Vagina (tissue), 2 donors: ENCODE data around the gene NTSR1. TPM values are rescaled to one million over a fixed set of nuclear protein-coding genes. Genes with fewer than 3 reads are reported as not detected.

Source experiments
- DNase-seq, 2 donors: peaks; one replicate each; pipeline ENCODE4 v3.0.0-alpha.2; 2017; ENCODE audit errors: extremely low spot score in 2 of 2
- H3K27ac ChIP-seq: fragments of 200-600 bp; sonication (generic); one replicate; pipeline ENCODE4 v1.5.1; 2019
- H3K27me3 ChIP-seq: fragments of 200-600 bp; sonication (generic); one replicate; pipeline ENCODE4 v1.5.1; 2019
- H3K36me3 ChIP-seq, 2 donors: fragments of 200-600 bp; sonication (generic); one replicate each; pipeline ENCODE4 v1.5.1; 2017 to 2019
- H3K4me1 ChIP-seq: fragments of 200-600 bp; sonication (generic); one replicate; pipeline ENCODE4 v1.5.1; 2019
- H3K4me3 ChIP-seq, 2 donors: fragments of 200-600 bp; sonication (generic); 1 replicate in 1 of 2; 2 replicates in 1 of 2; pipeline ENCODE4 v1.5.1; 2016 to 2019
- H3K9me3 ChIP-seq: fragments of 200-600 bp; sonication (generic); one replicate; pipeline ENCODE4 v1.5.1; 2019
- CTCF ChIP-seq, 3 experiments: fragments of 450-650 bp in 2 of 3; fragments of 200-600 bp in 1 of 3; sonication (generic) in 1 of 3; IDR thresholded peaks; one replicate each; pipeline ENCODE4 v1.5.1; 2017 to 2019; ENCODE audit warnings: antibody characterized with exemption in 3 of 3, mild to moderate bottlenecking in 2 of 3, moderate library complexity in 2 of 3
- POLR2A ChIP-seq, 2 donors: fragments of 450-650 bp; IDR thresholded peaks; one replicate each; pipeline ENCODE4 v1.6.1; 2017; ENCODE audit warnings: antibody characterized with exemption in 2 of 2, mild to moderate bottlenecking in 2 of 2, moderate library complexity in 2 of 2
- POLR2AphosphoS5 ChIP-seq, 2 donors: sonication (generic); formaldehyde crosslinking; IDR thresholded peaks; one replicate each; pipeline ENCODE4 v1.9.0; 2017; ENCODE audit warnings: antibody characterized with exemption in 2 of 2, mild to moderate bottlenecking in 2 of 2, low read depth in 1 of 2; ENCODE audit not compliant: insufficient read depth in 1 of 2
- intact Hi-C: fragments of 100-400 bp; cut with DNase I; formaldehyde crosslinking; loops from one replicate; pipeline ENCODE4 v1.15.1; 2023
- total RNA-seq: library from RNA; depleted of rRNA; stranded (reverse); fragments of >200 nt; gene quantifications from one replicate; pipeline ENCODE4 v1.2.3, GENCODE V29; 2016

The NTSR1 gene
- total RNA-seq, 1 donor from 2014 or later, result 0.49 TPM

DNA sequence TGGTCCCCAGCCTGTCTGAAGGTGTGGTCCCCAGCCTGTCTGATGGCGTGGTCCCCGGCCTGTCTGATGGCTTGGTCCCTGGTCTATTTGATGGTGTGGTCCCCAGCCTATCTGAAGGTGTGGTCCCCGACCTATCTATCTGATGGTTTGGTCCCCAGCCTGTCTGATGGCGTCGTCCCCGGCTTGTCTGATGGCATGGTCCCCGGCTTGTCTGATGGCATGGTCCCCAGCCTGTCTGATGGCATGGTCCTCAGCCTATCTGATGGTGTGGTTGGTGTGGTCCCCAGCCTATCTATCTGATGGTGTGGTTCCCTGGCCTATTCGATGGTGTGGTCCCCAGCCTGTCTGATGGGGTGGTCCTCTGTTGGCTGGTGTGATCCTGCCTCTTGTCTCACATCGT, 69.4 kb downstream of the NTSR1 start:
- TF ChIP-seq POLR2AphosphoS5 (IDR thresholded peaks at IDR 0.05; ENCODE audit: insufficient read depth in 1 of 2, low read depth in 1 of 2) (no peak), POLR2A (IDR thresholded peaks at IDR 0.05) (no peak), CTCF (IDR thresholded peaks at IDR 0.05) (no peak)
- H3K9me3 ChIP-seq, result no peaks in the 10 kb centered on the region
- no peak for DNase-seq
- no peak overlapping the region for H3K27ac ChIP-seq
- no peaks in the 10 kb centered on the region for H3K36me3 ChIP-seq
- no peak overlapping the region for H3K4me3 ChIP-seq
- H3K4me1 ChIP-seq, result no peaks in the 10 kb centered on the region
- H3K27me3 ChIP-seq, result no peaks in the 10 kb centered on the region
- intact Hi-C loops, result no loop called here

- no peak for DNase-seq
- no peaks in the 10 kb centered on the region for H3K9me3 ChIP-seq
- no peaks in the 10 kb centered on the region for H3K36me3 ChIP-seq
- H3K27me3 ChIP-seq, result no peaks in the 10 kb centered on the region
- no peak overlapping the region for H3K27ac ChIP-seq
- H3K4me3 ChIP-seq, result no peak overlapping the region
- TF ChIP-seq CTCF (IDR thresholded peaks at IDR 0.05) (no peak), POLR2AphosphoS5 (IDR thresholded peaks at IDR 0.05; ENCODE audit: insufficient read depth in 1 of 2, low read depth in 1 of 2) (no peak), POLR2A (IDR thresholded peaks at IDR 0.05) (no peak)
- H3K4me1 ChIP-seq, result no peaks in the 10 kb centered on the region
- intact Hi-C loops, result no loop called here
These were observed 70.2 kb downstream of the NTSR1 start for GRCh38 chr20:62778601-62779416.

GRCh38 chr20:62779417-62779685, 70.7 kb downstream of the NTSR1 start:
- no peaks in the 10 kb centered on the region for H3K36me3 ChIP-seq
- intact Hi-C loops, result no loop called here

DNA sequence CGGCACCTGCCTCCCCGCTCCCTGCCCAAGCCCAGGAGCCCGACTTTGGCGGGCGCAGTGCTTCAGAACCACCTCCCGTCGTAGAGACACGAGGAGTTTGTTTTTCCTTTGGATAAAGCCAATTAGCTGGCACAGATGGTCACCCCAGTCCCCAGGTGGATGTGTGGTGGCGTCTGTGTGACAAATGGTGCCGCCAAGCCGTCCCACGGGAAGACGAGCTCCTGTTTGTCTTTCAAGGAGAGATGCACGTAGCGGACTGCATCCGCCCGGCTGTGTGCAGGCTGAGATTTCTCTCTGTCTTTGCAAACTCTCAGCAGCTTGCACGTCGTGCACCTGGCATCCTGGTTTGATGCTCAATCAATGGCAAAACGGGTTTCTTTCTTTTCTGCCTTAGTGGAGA, 71.6 kb downstream of the NTSR1 start:
- DNase-seq, result no peak
- Histone ChIP-seq H3K4me1 (no peaks in the 10 kb centered on the region), H3K36me3 (no peaks in the 10 kb centered on the region), H3K9me3 (no peaks in the 10 kb centered on the region), H3K4me3 (no peak overlapping the region), H3K27me3 (no peaks in the 10 kb centered on the region), H3K27ac (no peak overlapping the region)
- intact Hi-C loops, result no loop called here
- TF ChIP-seq CTCF (IDR thresholded peaks at IDR 0.05) (no peak), POLR2AphosphoS5 (IDR thresholded peaks at IDR 0.05; ENCODE audit: insufficient read depth in 1 of 2, low read depth in 1 of 2) (no peak), POLR2A (IDR thresholded peaks at IDR 0.05) (no peak)

More at GRCh38 chr20:62779417-62779685, 70.7 kb downstream of the NTSR1 start:
- Histone ChIP-seq H3K4me3 (no peak overlapping the region), H3K27ac (no peak overlapping the region), H3K27me3 (no peaks in the 10 kb centered on the region), H3K4me1 (no peaks in the 10 kb centered on the region), H3K9me3 (no peaks in the 10 kb centered on the region)
- TF ChIP-seq CTCF (IDR thresholded peaks at IDR 0.05), result no peak
- TF ChIP-seq POLR2A (IDR thresholded peaks at IDR 0.05), result no peak
- no peak for DNase-seq

DNA sequence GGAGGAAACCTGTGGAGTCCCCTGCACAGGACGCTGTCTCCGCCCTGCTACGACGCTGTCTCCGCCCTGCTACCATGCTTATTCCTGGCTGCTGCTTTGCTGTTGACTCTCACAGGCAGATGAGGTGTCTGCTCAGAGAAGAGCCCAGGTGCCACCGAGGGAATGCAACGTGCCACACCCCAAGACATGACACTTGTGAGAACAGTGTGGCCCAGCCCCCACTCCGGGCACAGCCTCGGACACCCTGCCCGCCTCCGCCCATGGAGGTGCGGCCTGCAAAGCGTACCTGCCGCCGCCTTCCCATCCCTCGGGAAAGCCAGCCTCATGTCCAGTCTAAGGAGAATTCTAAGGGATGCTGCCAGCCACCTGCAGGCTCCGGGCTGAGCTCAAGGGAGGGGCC, 72.1 kb downstream of the NTSR1 start:
- Histone ChIP-seq H3K27ac (no peak overlapping the region), H3K36me3 (no peaks in the 10 kb centered on the region), H3K9me3 (no peaks in the 10 kb centered on the region), H3K4me1 (no peaks in the 10 kb centered on the region), H3K27me3 (no peaks in the 10 kb centered on the region), H3K4me3 (no peak overlapping the region)
- intact Hi-C loops, result no loop called here
- TF ChIP-seq CTCF (IDR thresholded peaks at IDR 0.05), result no peak
- no peak for TF ChIP-seq POLR2AphosphoS5 (IDR thresholded peaks at IDR 0.05; ENCODE audit: insufficient read depth in 1 of 2, low read depth in 1 of 2)
- TF ChIP-seq POLR2A (IDR thresholded peaks at IDR 0.05), result no peak
- no peak for DNase-seq
